Smooth muscle cell (in vitro differentiated cells): ENCODE data around the gene DNAJC5G. TPM values are rescaled to one million over a fixed set of nuclear protein-coding genes. Genes with fewer than 3 reads are reported as not detected.

Experiments used
- DNase-seq: peaks from one replicate; lab custom pipeline; 2025; ENCODE audit not compliant: unreplicated experiment; lab: John Stamatoyannopoulos, UW
- H2AFZ ChIP-seq: fragments of 200-600 bp; sonication (generic); 2 replicates; pipeline ENCODE4 v1.6.0; 2016; ENCODE audit warnings: antibody characterized with exemption, low read depth, mild to moderate bottlenecking
- H3F3A ChIP-seq: fragments of 200-600 bp; sonication (generic); 2 replicates; pipeline ENCODE4 v1.6.0; 2017; ENCODE audit warnings: antibody characterized with exemption, low read depth
- H3K27ac ChIP-seq: fragments of 200-600 bp; sonication (generic); 2 replicates; pipeline ENCODE4 v1.5.1; 2016; ENCODE audit warnings: low read depth, mild to moderate bottlenecking
- H3K27me3 ChIP-seq: fragments of 200-600 bp; sonication (generic); 2 replicates; pipeline ENCODE4 v1.6.1; 2016; ENCODE audit warnings: low read depth, mild to moderate bottlenecking
- H3K36me3 ChIP-seq: fragments of 200-600 bp; sonication (generic); 2 replicates; pipeline ENCODE4 v1.5.1; 2016; ENCODE audit warnings: low read depth
- H3K4me1 ChIP-seq: fragments of 200-600 bp; sonication (generic); 2 replicates; pipeline ENCODE4 v1.5.1; 2016; ENCODE audit warnings: low read depth
- H3K4me2 ChIP-seq: fragments of 200-600 bp; sonication (generic); 2 replicates; pipeline ENCODE4 v1.6.0; 2016; ENCODE audit warnings: mild to moderate bottlenecking
- H3K4me3 ChIP-seq: fragments of 200-600 bp; sonication (generic); 2 replicates; pipeline ENCODE4 v1.5.1; 2016; ENCODE audit warnings: mild to moderate bottlenecking
- H3K79me2 ChIP-seq: fragments of 200-600 bp; sonication (generic); 2 replicates; pipeline ENCODE4 v1.6.0; 2016; ENCODE audit warnings: low read depth, mild to moderate bottlenecking
- H3K9ac ChIP-seq: fragments of 200-600 bp; sonication (generic); 2 replicates; pipeline ENCODE4 v1.6.0; 2016; ENCODE audit warnings: low read depth
- H3K9me3 ChIP-seq: fragments of 200-600 bp; sonication (generic); replicated peaks from 2 replicates; pipeline ENCODE4 v1.5.1; 2016; ENCODE audit warnings: low read depth
- H4K20me1 ChIP-seq: fragments of 200-600 bp; sonication (generic); 2 replicates; pipeline ENCODE4 v1.6.0; 2016; ENCODE audit warnings: low read depth
- CTCF ChIP-seq: fragments of 200-600 bp; sonication (generic); IDR thresholded peaks from 2 replicates; pipeline ENCODE4 v1.5.1; 2017; ENCODE audit warnings: borderline replicate concordance, mild to moderate bottlenecking, antibody characterized with exemption; ENCODE audit not compliant: insufficient read depth, poor library complexity, severe bottlenecking
- WGBS: methylation state at CpG from one replicate; pipeline ENCODE4 v1.1.7; 2016; ENCODE audit warnings: low lambda C conversion rate; 5-methylcytosine and 5-hydroxymethylcytosine counted together
- polyA plus RNA-seq: library from polyadenylated mRNA; unstranded; fragments of >200 nt; fragmentation: Nextera tagmentation; extraction: Ambion mirVana; gene quantifications from 2 replicates; pipeline ENCODE4 v1.2.1, GENCODE V29; 2016
- total RNA-seq: library from RNA; depleted of rRNA; stranded (reverse); fragments of >200 nt; gene quantifications from 2 replicates; pipeline ENCODE4 v1.2.3, GENCODE V29; 2014

DNAJC5G gene
- total and polyA plus RNA-seq, 2 experiments from 2014 or later, result not detected

GRCh38 chr2:27322766-27323595 is 47.7 kb downstream of the DNAJC5G start, which contains the start of gene MPV17:
Gene MPV17 (minus strand): TSS chr2:27323097. CDS start chr2:27322517, 580 bp downstream.
- H3K79me2 ChIP-seq, result peaks cover 7% of the 10 kb centered on the region
- WGBS, result 2% methylated on average over 39 of the region's 39 CpGs
- H3F3A ChIP-seq, result peaks cover 8% of the 10 kb centered on the region
- H3K36me3 ChIP-seq, result no peaks in the 10 kb centered on the region
- peaks cover 24% of the 10 kb centered on the region for H3K4me1 ChIP-seq
- H3K9ac ChIP-seq, result peak within 1 kb of the TSS; percentile 98
- H3K4me3 ChIP-seq, result peak within 1 kb of the TSS; percentile 70
- no peaks in the 10 kb centered on the region for H3K27me3 ChIP-seq
- TF ChIP-seq CTCF, result no peak
- H3K27ac ChIP-seq, result peak within 1 kb of the TSS; percentile 92
- peak; percentile 52 for DNase-seq
- no peaks in the 10 kb centered on the region for H4K20me1 ChIP-seq
- H3K9me3 ChIP-seq, result no peaks in the 10 kb centered on the region
- H3K4me2 ChIP-seq, result peak within 1 kb of the TSS; percentile 99
- H2AFZ ChIP-seq, result peak within 1 kb of the TSS; percentile 82

GRCh38 chr2:27323596-27324285 is 48.5 kb downstream of the DNAJC5G start:
- peaks cover 24% of the 10 kb centered on the region for H3K4me1 ChIP-seq
- no peak for DNase-seq
- peaks cover 8% of the 10 kb centered on the region for H3F3A ChIP-seq
- H2AFZ ChIP-seq, result peak overlapping the region; percentile 82
- TF ChIP-seq CTCF, result no peak
- no peaks in the 10 kb centered on the region for H3K36me3 ChIP-seq
- no peaks in the 10 kb centered on the region for H4K20me1 ChIP-seq
- H3K9ac ChIP-seq, result peak overlapping the region; percentile 98
- H3K4me2 ChIP-seq, result peak overlapping the region; percentile 99
- 40% methylated on average over 5 of the region's 5 CpGs for WGBS
- H3K4me3 ChIP-seq, result peak overlapping the region; percentile 70
- peak overlapping the region; percentile 92 for H3K27ac ChIP-seq
- no peaks in the 10 kb centered on the region for H3K9me3 ChIP-seq
- H3K27me3 ChIP-seq, result no peaks in the 10 kb centered on the region
- peaks cover 7% of the 10 kb centered on the region for H3K79me2 ChIP-seq

GRCh38 chr2:27324720-27325119 is 49.5 kb downstream of the DNAJC5G start:
- no peak overlapping the region for H3K27ac ChIP-seq
- H4K20me1 ChIP-seq, result no peaks in the 10 kb centered on the region
- H3K4me2 ChIP-seq, result no peak overlapping the region
- 98% methylated on average over 5 of the region's 5 CpGs for WGBS
- no peak for DNase-seq
- no peak overlapping the region for H3K9ac ChIP-seq
- H3F3A ChIP-seq, result peaks cover 12% of the 10 kb centered on the region
- no peak for TF ChIP-seq CTCF
- H3K4me3 ChIP-seq, result no peak overlapping the region
- no peak overlapping the region for H2AFZ ChIP-seq
- H3K36me3 ChIP-seq, result no peaks in the 10 kb centered on the region
- H3K9me3 ChIP-seq, result no peaks in the 10 kb centered on the region
- peaks cover 7% of the 10 kb centered on the region for H3K79me2 ChIP-seq
- peaks cover 24% of the 10 kb centered on the region for H3K4me1 ChIP-seq
- no peaks in the 10 kb centered on the region for H3K27me3 ChIP-seq

Other genes with a start within 250 kb of the DNAJC5G start
- gene TMEM214, start 242.5 kb upstream of the DNAJC5G start, total RNA-seq, result 67.7 and 79.6 TPM in 2 replicates
- 94.9 and 99.7 TPM in 2 replicates for gene TMEM214, start 242.5 kb upstream of the DNAJC5G start, polyA plus RNA-seq
- gene AGBL5, start 223.8 kb upstream of the DNAJC5G start, total RNA-seq, result 10.9 and 13.7 TPM in 2 replicates
- 17.1 and 20.0 TPM in 2 replicates for gene AGBL5, start 223.8 kb upstream of the DNAJC5G start, polyA plus RNA-seq
- gene OST4, start 203.8 kb upstream of the DNAJC5G start, total RNA-seq, result 529 and 848 TPM in 2 replicates
- 1,164 and 1,292 TPM in 2 replicates for gene OST4, start 203.8 kb upstream of the DNAJC5G start, polyA plus RNA-seq
- gene EMILIN1, start 196.8 kb upstream of the DNAJC5G start, total RNA-seq, result 111 and 131 TPM in 2 replicates
- gene EMILIN1, start 196.8 kb upstream of the DNAJC5G start, polyA plus RNA-seq, result 330 and 518 TPM in 2 replicates
- gene KHK, start 188.7 kb upstream of the DNAJC5G start, total RNA-seq, result 0.27 and 0.94 TPM in 2 replicates
- gene KHK, start 188.7 kb upstream of the DNAJC5G start, polyA plus RNA-seq, result 1.6 and 2.1 TPM in 2 replicates
- 0.27 TPM in 1 of 2 replicates, not detected in the other for gene CGREF1, start 156.3 kb upstream of the DNAJC5G start, total RNA-seq
- gene CGREF1, start 156.3 kb upstream of the DNAJC5G start, polyA plus RNA-seq, result 0.85 and 0.97 TPM in 2 replicates
- not detected in 2 replicates for gene ABHD1, start 151.6 kb upstream of the DNAJC5G start, total RNA-seq
- 0.13 TPM in 1 of 2 replicates, not detected in the other for gene ABHD1, start 151.6 kb upstream of the DNAJC5G start, polyA plus RNA-seq
- gene PREB, start 140.8 kb upstream of the DNAJC5G start, total RNA-seq, result 44.9 and 53.2 TPM in 2 replicates
- 62.6 and 78.5 TPM in 2 replicates for gene PREB, start 140.8 kb upstream of the DNAJC5G start, polyA plus RNA-seq
- not detected in 2 replicates for gene PRR30, start 136.0 kb upstream of the DNAJC5G start, total RNA-seq
- not detected in 2 replicates for gene PRR30, start 136.0 kb upstream of the DNAJC5G start, polyA plus RNA-seq
- gene TCF23, start 126.4 kb upstream of the DNAJC5G start, total RNA-seq, result not detected in 2 replicates
- gene TCF23, start 126.4 kb upstream of the DNAJC5G start, polyA plus RNA-seq, result not detected in 2 replicates
- 233 and 243 TPM in 2 replicates for gene ATRAID, start 63.4 kb upstream of the DNAJC5G start, total RNA-seq
- 319 and 335 TPM in 2 replicates for gene ATRAID, start 63.4 kb upstream of the DNAJC5G start, polyA plus RNA-seq
- 32.3 and 49.8 TPM in 2 replicates for gene SLC5A6, start 63.2 kb upstream of the DNAJC5G start, total RNA-seq
- gene SLC5A6, start 63.2 kb upstream of the DNAJC5G start, polyA plus RNA-seq, result 25.7 and 35.8 TPM in 2 replicates
- 20.3 and 20.4 TPM in 2 replicates for gene CAD, start 58.1 kb upstream of the DNAJC5G start, total RNA-seq
- gene CAD, start 58.1 kb upstream of the DNAJC5G start, polyA plus RNA-seq, result 32.4 and 34.3 TPM in 2 replicates
- not detected in 2 replicates for gene SLC30A3, start 12.4 kb upstream of the DNAJC5G start, total RNA-seq
- 0.17 TPM in 1 of 2 replicates, not detected in the other for gene SLC30A3, start 12.4 kb upstream of the DNAJC5G start, polyA plus RNA-seq
- gene TRIM54, start 7.0 kb downstream of the DNAJC5G start, total RNA-seq, result 0.22 TPM in 1 of 2 replicates, not detected in the other
- gene TRIM54, start 7.0 kb downstream of the DNAJC5G start, polyA plus RNA-seq, result 0.80 TPM in 1 of 2 replicates, not detected in the other
- gene UCN, start 33.0 kb downstream of the DNAJC5G start, total RNA-seq, result 0.36 and 0.54 TPM in 2 replicates
- gene UCN, start 33.0 kb downstream of the DNAJC5G start, polyA plus RNA-seq, result 2.7 and 3.6 TPM in 2 replicates
- 87.1 and 114 TPM in 2 replicates for gene MPV17, start 47.7 kb downstream of the DNAJC5G start, total RNA-seq
- gene MPV17, start 47.7 kb downstream of the DNAJC5G start, polyA plus RNA-seq, result 117 and 128 TPM in 2 replicates
- gene GTF3C2, start 81.3 kb downstream of the DNAJC5G start, total RNA-seq, result 37.7 and 42.3 TPM in 2 replicates
- gene GTF3C2, start 81.3 kb downstream of the DNAJC5G start, polyA plus RNA-seq, result 40.3 and 53.8 TPM in 2 replicates
- gene EIF2B4, start 94.9 kb downstream of the DNAJC5G start, total RNA-seq, result 30.6 and 36.4 TPM in 2 replicates
- gene EIF2B4, start 94.9 kb downstream of the DNAJC5G start, polyA plus RNA-seq, result 70.2 and 80.0 TPM in 2 replicates
- gene SNX17, start 95.2 kb downstream of the DNAJC5G start, total RNA-seq, result 84.5 and 88.4 TPM in 2 replicates
- gene SNX17, start 95.2 kb downstream of the DNAJC5G start, polyA plus RNA-seq, result 128 and 155 TPM in 2 replicates
- gene ZNF513, start 105.3 kb downstream of the DNAJC5G start, total RNA-seq, result 6.5 and 7.6 TPM in 2 replicates
- gene ZNF513, start 105.3 kb downstream of the DNAJC5G start, polyA plus RNA-seq, result 15.7 and 21.3 TPM in 2 replicates
- gene PPM1G, start 134.2 kb downstream of the DNAJC5G start, total RNA-seq, result 30.2 and 32.8 TPM in 2 replicates
- 48.7 and 60.0 TPM in 2 replicates for gene PPM1G, start 134.2 kb downstream of the DNAJC5G start, polyA plus RNA-seq
- gene NRBP1, start 153.2 kb downstream of the DNAJC5G start, total RNA-seq, result 134 and 145 TPM in 2 replicates
- 195 and 197 TPM in 2 replicates for gene NRBP1, start 153.2 kb downstream of the DNAJC5G start, polyA plus RNA-seq
- 1.7 and 2.9 TPM in 2 replicates for gene KRTCAP3, start 166.9 kb downstream of the DNAJC5G start, total RNA-seq
- gene KRTCAP3, start 166.9 kb downstream of the DNAJC5G start, polyA plus RNA-seq, result 3.2 and 9.2 TPM in 2 replicates
- gene IFT172, start 214.3 kb downstream of the DNAJC5G start, total RNA-seq, result 17.4 and 26.3 TPM in 2 replicates
- gene IFT172, start 214.3 kb downstream of the DNAJC5G start, polyA plus RNA-seq, result 12.5 and 22.2 TPM in 2 replicates
- 6.7 and 8.8 TPM in 2 replicates for gene FNDC4, start 219.8 kb downstream of the DNAJC5G start, total RNA-seq
- 20.3 and 24.1 TPM in 2 replicates for gene FNDC4, start 219.8 kb downstream of the DNAJC5G start, polyA plus RNA-seq
- gene GCKR, start 221.4 kb downstream of the DNAJC5G start, total RNA-seq, result not detected in 2 replicates
- gene GCKR, start 221.4 kb downstream of the DNAJC5G start, polyA plus RNA-seq, result 0.48 and 0.70 TPM in 2 replicates